Stimulated activated CD4-positive, alpha-beta T cell treated with anti-CD3 and anti-CD28 coated beads, Interleukin-4, amount 100 ng/mL, for 1 hour (primary cell): ENCODE data around the gene COPB2.
"Not testable (repeated sequence)": the region's sequence is repeated elsewhere in the genome, so short reads cannot be mapped to it uniquely, and the experiment has no call there.

ENCODE experiments used
- DNase-seq: peaks from one replicate; pipeline ENCODE4 v3.0.0-alpha.2; 2020

The COPB2 gene

DNA sequence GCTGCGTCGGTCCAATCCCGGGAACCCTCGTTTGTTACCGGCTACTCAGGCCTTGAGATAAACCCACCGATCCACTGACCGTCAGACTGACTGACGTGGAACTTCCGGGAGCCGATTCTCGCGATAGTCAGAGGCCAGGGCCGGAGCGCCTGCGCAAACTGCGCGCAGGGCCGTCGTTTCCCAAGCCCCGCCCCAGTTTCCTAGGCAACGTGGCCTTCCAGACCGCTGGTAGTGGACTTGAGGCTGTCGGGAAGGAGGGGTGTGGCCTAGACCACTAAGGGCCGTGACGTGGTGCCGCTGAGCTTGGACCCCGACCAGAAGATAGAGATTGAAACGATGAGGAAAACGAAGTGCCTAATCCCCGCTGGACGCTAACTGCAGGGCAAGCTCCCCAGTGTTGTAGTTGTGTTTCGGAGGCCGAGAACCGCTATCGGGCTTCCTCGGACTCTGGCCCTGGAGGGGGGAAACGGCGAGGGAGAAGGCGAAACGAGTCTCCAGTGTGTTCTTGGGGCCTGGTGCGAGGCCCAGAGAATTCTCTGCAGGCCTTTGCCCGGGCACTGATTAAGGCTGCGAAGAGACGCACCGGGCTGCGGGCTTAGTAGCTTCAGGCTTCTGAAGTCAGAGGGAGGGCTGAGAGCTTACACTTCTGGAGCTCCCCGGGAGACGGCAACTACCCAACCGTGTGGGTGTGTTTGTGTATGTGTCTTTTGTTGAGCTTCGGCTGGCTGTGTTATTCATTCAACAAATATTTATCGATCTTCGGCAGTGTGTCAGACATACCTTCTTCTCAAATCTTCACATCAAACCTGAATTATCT lies at the start of gene COPB2:
COPB2 (minus strand) TSS at position 96 of the 817 bp plus-strand sequence. CDS start 97 bp downstream, outside the sequence.
- DNase-seq, result peak; percentile 97

- no peak for DNase-seq
Measured at GRCh38 chr3:139434764-139435307, 45.4 kb upstream of the COPB2 start.

DNA sequence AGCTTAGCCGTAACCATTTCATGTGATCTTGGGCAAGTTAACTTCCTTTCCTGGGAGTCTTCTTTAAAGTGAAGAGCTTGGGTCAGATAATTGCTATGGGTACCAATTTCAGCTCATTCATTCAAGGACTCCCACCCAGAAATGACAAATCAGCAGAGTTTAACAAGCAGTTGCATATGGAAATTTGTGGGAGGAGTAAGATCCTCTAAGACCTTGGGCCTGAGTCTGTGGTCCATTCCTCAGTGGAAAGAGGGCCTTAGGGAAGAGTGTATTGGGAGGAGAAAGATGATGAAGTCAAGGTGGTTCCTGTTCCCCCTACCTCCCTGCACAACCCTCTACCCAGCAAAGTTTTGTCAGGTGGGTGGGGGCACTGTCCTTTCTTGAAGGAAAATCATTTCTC lies 44.8 kb upstream of the COPB2 start:
- no peak for DNase-seq

GRCh38 chr3:139433089-139433488 lies 43.6 kb upstream of the COPB2 start:
- no peak for DNase-seq

- no peak for DNase-seq
Measured at GRCh38 chr3:139430493-139430892, 41.0 kb upstream of the COPB2 start.

DNA sequence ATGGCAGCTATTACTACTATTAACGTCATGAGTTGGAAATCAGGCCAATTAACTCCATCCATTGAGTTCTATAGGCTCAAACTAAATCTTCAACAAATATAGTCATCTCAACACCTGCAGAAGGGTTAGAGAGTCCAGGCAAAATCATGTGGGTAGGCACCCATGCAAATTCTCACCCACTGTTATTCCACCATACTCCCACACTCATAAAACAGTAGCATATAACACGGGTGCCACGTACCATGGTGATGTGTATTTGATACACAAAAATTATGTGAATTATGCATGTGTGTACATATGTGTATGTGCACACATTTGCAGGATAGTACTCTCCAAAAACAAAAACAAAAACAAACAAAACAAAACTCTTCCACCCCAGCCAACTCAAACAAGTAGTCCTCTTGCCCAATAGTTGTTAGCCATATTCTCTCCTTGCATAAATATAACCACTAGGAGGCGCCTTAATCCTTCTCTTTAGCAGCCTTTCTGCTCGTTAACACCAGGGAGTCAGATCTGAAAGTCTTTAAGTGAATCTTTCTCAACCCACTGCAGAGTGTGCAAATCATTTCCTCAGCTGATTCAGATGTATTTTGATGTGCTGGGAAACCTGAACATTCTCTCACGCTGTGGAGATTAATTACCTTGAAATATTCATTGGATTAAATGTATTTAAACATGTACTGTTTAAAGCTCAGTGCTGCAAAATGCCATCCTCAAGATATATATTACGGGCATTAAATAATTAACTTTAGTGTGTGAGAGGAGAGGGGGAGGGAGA lies 38.0 kb upstream of the COPB2 start:
- no peak for DNase-seq

- DNase-seq, result no peak
Measured at GRCh38 chr3:139425745-139426400, 36.4 kb upstream of the COPB2 start.

- no peak for DNase-seq
Measured at GRCh38 chr3:139423232-139423631, 33.8 kb upstream of the COPB2 start.

- DNase-seq, result no peak
Measured at GRCh38 chr3:139421460-139421859, 32.0 kb upstream of the COPB2 start.

GRCh38 chr3:139421040-139421439 lies 31.6 kb upstream of the COPB2 start:
- DNase-seq, result no peak

DNA sequence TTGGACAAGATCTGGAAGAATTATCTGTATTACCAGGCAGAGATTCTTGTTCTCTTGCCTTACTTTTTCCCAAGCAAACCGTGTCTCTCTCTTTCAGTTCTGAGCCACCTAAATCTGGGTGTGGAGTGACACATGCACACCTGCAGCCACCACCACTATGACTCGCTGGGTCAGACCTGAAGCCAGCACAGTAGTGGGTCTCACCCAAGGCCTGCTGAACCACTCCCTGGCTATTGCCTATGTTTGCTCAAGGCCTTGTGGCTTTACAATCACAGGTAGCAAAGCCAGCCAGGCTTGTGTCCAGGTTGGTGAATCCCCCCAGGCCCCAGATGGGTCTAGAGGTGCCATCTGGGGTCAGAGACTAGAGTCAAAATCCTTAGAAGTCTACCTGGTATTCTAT lies 28.7 kb upstream of the COPB2 start:
- no peak for DNase-seq

DNA sequence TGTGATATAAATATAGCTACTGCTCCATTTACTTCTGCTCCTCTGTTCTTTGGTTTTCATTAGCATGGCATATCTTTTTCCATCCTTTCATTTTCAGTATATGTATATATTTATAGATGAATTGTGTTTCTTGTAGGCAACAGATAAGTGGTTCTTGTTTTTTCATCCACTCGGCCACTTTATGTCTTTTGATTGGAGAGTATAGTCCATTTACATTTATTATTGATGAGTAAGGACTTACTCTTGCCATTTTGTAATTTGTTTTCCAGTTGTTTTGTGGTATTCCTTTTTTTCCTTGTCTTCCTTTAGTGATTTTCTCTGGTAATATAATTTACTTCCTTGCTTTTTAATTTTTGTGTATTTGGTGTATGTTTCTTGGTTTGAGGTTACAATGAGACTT lies 26.8 kb upstream of the COPB2 start:
- no peak for DNase-seq

DNA sequence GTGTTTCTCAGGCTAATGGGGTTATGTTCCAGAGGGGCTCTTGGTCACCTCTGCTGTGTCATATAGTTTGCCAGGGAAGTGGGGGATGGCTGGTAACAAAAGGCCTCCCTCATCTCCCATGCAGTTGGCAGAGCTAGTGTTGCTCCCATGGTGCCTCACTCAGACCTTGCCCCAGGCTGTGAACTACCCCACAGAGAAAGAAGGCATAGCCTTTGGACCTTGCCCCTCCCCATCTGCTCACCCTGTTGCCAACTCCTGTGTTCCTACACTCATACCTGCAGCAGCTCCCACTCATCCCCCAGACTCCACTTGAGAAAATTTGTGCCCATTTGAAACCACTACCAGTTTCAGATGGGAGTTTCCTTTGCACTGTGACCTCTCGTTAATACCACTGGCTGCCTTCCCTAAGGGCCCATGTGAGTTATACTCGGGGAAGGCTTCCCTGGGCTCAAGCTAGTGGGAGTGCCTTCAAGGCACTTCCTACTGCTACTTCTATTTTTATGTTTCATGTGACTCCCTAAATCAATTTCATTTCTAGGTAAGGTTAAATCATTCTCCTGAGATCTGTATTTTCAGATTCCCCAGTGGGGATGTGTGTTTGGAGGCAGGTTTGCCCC lies 25.3 kb upstream of the COPB2 start:
- no peak for DNase-seq

DNA sequence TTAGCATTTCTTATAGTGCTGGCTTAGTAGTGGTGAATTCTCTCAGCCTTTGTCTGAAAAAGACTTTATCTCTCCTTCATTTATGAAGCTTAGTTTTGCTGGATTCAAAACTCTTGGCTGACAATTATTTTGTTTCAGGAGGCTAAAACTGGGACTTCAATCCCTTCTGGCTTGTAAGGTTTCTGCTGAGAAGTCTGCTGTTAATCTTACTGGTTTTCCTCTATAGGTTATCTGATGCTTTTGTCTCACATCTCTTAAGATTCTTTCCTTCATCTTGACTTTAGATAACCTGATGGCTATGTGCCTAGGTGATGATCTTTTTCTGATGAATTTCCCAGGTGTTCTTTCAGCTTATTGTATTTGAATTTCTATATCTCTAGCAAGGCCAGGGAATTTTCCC lies 23.4 kb upstream of the COPB2 start:
- not testable (repeated sequence) for DNase-seq

DNA sequence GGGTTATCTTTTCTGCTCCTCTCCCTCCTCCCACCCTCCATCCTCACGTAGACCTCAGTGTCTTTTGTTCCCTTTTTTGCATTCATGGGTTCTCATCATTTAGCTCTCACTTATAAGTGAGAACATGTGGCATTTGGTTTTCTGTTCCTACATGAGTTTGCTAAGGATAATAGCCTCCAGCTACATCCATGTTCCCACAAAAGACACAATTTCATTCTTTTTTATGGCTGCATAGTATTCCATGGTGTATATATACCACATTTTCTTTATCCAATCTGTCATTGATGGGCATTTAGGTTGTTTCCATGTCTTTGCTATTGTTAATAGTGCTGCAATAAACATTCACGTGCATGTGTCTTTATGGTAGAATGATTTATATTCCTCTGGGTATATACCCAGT lies 11.7 kb upstream of the COPB2 start:
- DNase-seq, result not testable (repeated sequence)

DNA sequence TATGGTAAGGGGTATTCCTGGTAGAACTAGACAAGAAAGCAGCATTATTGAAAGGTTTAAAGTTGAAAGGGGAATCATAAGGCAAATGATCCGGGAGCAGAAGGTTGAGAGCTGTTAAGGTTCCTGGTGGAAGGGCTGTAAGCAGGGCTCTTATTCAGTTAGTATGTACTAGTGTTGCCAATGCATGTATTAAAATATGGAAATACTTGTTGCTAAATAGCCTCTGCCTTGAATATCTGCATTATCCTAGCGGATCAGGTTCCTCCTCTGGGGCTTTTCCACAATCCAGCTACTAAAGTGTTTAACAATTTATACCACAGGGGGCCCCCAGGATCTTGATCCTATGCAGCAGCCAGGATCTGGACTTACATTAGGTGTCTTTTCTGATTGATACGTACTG lies 7.3 kb upstream of the COPB2 start:
- DNase-seq, result no peak

- DNase-seq, result no peak
Measured at GRCh38 chr3:139394116-139394515, 4.7 kb upstream of the COPB2 start.

- DNase-seq, result peak; percentile 27
Measured at GRCh38 chr3:139388821-139389551, 461 bp downstream of the COPB2 start.

DNA sequence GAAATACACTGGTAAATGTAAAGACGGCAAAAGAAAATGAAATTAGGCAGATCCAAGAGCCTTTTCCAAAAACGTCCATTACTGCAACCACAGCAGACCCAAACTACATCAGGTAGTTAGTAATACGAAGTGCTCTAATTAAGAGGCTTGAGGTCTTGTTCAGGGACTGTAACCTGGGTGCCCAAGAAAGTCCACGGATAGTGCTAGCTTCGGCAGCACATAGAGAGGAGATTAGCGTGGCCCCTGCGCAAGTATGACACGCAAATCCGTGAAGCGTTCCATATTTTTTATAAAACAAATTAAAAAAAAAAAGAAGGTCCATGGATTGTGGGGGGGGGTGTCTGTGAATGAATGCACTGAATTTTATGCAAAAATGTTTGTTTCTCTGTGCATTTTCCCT lies 1.4 kb downstream of the COPB2 start:
- DNase-seq, result no peak

GRCh38 chr3:139382291-139382690 lies 7.2 kb downstream of the COPB2 start:
- not testable (repeated sequence) for DNase-seq

- no peak for DNase-seq
Measured at GRCh38 chr3:139380575-139380974, 8.9 kb downstream of the COPB2 start.

GRCh38 chr3:139378587-139379241 lies 10.7 kb downstream of the COPB2 start:
- no peak for DNase-seq
